ENCODE measurements around the gene FOXP1.

FOXP1 gene

GRCh38 chr3:71061581-71061980, 521.9 kb downstream of the FOXP1 start:
- no peak for TF ChIP-seq CTCF (conservative IDR thresholded peaks at IDR 0.05; ENCODE audit: control insufficient read depth, insufficient read depth, low read depth, low read length)
- DNase-seq (ENCODE audit: low read depth) = no peak
- peak overlapping the region; percentile 77 for H3K4me3 ChIP-seq (ENCODE audit: control insufficient read depth, low read depth, low read length)

GRCh38 chr3:71061037-71061436, 522.5 kb downstream of the FOXP1 start:
- no peak for TF ChIP-seq CTCF (conservative IDR thresholded peaks at IDR 0.05; ENCODE audit: control insufficient read depth, insufficient read depth, low read depth, low read length)
- no peak for DNase-seq (ENCODE audit: low read depth)
- no peak overlapping the region for H3K4me3 ChIP-seq (ENCODE audit: control insufficient read depth, low read depth, low read length)

GRCh38 chr3:71060536-71060935, 523.0 kb downstream of the FOXP1 start:
- no peak overlapping the region for H3K4me3 ChIP-seq (ENCODE audit: control insufficient read depth, low read depth, low read length)
- no peak for DNase-seq (ENCODE audit: low read depth)
- no peak for TF ChIP-seq CTCF (conservative IDR thresholded peaks at IDR 0.05; ENCODE audit: control insufficient read depth, insufficient read depth, low read depth, low read length)

- H3K4me3 ChIP-seq (ENCODE audit: control insufficient read depth, low read depth, low read length) = no peak overlapping the region
- peak; percentile 38 for DNase-seq (ENCODE audit: low read depth)
- TF ChIP-seq CTCF (conservative IDR thresholded peaks at IDR 0.05; ENCODE audit: control insufficient read depth, insufficient read depth, low read depth, low read length) = no peak
Observed at GRCh38 chr3:71057526-71057894, 526.0 kb downstream of the FOXP1 start.

- no peak for TF ChIP-seq CTCF (conservative IDR thresholded peaks at IDR 0.05; ENCODE audit: control insufficient read depth, insufficient read depth, low read depth, low read length)
- no peak overlapping the region for H3K4me3 ChIP-seq (ENCODE audit: control insufficient read depth, low read depth, low read length)
- peak; percentile 86 for DNase-seq (ENCODE audit: low read depth)
Observed at GRCh38 chr3:71056327-71056726, 527.2 kb downstream of the FOXP1 start.

- TF ChIP-seq CTCF (conservative IDR thresholded peaks at IDR 0.05; ENCODE audit: control insufficient read depth, insufficient read depth, low read depth, low read length) = no peak
- peak; percentile 89 for DNase-seq (ENCODE audit: low read depth)
- H3K4me3 ChIP-seq (ENCODE audit: control insufficient read depth, low read depth, low read length) = no peak overlapping the region
Observed at GRCh38 chr3:71055257-71056001, 528.1 kb downstream of the FOXP1 start.
